H1 (cell line): Measurements from ENCODE around the gene MICOS13. TPM values are rescaled to one million over a fixed set of nuclear protein-coding genes. Genes with fewer than 3 reads are reported as not detected.

ENCODE experiments used
- GABPA ChIP-seq: IDR thresholded peaks from 2 replicates; pipeline ENCODE4 v1.6.1; 2011; ENCODE audit warnings: mild to moderate bottlenecking, low read length, moderate library complexity, borderline replicate concordance; ENCODE audit not compliant: insufficient read depth
- KDM5A ChIP-seq: fragments of 200-600 bp; IDR thresholded peaks from 2 replicates; pipeline ENCODE4 v1.7.1; 2012; ENCODE audit warnings: mild to moderate bottlenecking, low read length, inconsistent platforms, mixed read lengths
- NANOG ChIP-seq: IDR thresholded peaks from 2 replicates; pipeline ENCODE4 v1.6.1; 2011; ENCODE audit warnings: low read length, low read depth, mild to moderate bottlenecking, inconsistent platforms; ENCODE audit not compliant: insufficient read depth, poor library complexity, severe bottlenecking
- NRF1 ChIP-seq: IDR thresholded peaks from 2 replicates; pipeline ENCODE4 v1.6.1; 2011; ENCODE audit warnings: mild to moderate bottlenecking, low read depth, low read length, improper control_type of control experiment
- SP1 ChIP-seq: IDR thresholded peaks from 2 replicates; pipeline ENCODE4 v1.6.1; 2011; ENCODE audit warnings: low read depth, low read length
- polyA plus RNA-seq, 7 experiments: library from polyadenylated mRNA; depleted of rRNA in 3 of 7; stranded (reverse) in 5 of 7; unstranded in 2 of 7; fragments of >200 nt in 5 of 7; fragments of 200-250 nt in 2 of 7; gene quantifications; 1 replicate in 5 of 7; 2 replicates in 1 of 7; 4 replicates in 1 of 7; pipeline versions ENCODE4 v1.2.1 to v1.2.3, GENCODE V29; 2011 to 2013; ENCODE audit warnings: missing spikeins in 2 of 7, mixed read lengths in 2 of 7
- total RNA-seq: library from RNA; stranded (reverse); fragmentation: NEBNext Ultra II Directional; extraction: Animal tissue kit (Norgen Biotek cat#: 25700); gene quantifications from 2 replicates; pipeline ENCODE4 v1.2.1, GENCODE V29; 2021
- TF ChIP-seq, protein P1 (sequence below), 3 experiments: IDR thresholded peaks; 1 replicate in 2 of 3; 2 replicates in 1 of 3; pipeline versions ENCODE4 v1.5.1 to v1.6.1; 2011; ENCODE audit warnings: low read length in 3 of 3, mild to moderate bottlenecking in 3 of 3, inconsistent platforms in 2 of 3, low read depth in 1 of 3, moderate library complexity in 1 of 3; ENCODE audit not compliant: insufficient read depth in 1 of 3; ENCODE audit errors: control extremely low read depth in 1 of 3

Gene MICOS13
- total and polyA plus RNA-seq, 2 of the 8 experiments (the other 6 are each of a cell fraction or from before 2014, with no cell fraction given): 17.3 to 36.1 TPM

DNA sequence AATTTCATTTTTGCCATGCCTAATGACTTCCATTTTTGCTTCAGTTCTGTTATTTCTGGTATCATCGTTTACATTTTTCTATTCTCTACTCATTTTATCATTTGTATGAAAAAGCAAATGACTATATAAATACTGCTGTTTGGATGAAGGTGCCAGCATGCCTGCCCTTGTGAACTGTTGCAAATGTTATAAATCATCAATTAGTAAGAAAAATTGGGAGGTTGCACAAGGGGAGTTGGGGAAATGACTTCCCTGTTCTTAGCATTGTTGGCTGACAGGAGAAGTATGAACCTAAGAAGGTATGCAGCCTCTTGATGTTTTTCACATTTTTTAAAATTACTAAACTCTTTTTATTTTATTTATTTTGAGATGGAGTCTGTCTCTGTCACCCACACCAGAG, 42.3 kb downstream of the MICOS13 start (continued):
- TF ChIP-seq, protein P1, sequence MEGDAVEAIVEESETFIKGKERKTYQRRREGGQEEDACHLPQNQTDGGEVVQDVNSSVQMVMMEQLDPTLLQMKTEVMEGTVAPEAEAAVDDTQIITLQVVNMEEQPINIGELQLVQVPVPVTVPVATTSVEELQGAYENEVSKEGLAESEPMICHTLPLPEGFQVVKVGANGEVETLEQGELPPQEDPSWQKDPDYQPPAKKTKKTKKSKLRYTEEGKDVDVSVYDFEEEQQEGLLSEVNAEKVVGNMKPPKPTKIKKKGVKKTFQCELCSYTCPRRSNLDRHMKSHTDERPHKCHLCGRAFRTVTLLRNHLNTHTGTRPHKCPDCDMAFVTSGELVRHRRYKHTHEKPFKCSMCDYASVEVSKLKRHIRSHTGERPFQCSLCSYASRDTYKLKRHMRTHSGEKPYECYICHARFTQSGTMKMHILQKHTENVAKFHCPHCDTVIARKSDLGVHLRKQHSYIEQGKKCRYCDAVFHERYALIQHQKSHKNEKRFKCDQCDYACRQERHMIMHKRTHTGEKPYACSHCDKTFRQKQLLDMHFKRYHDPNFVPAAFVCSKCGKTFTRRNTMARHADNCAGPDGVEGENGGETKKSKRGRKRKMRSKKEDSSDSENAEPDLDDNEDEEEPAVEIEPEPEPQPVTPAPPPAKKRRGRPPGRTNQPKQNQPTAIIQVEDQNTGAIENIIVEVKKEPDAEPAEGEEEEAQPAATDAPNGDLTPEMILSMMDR (IDR thresholded peaks at IDR 0.05; ENCODE audit: control extremely low read depth in 1 of 3, insufficient read depth in 1 of 3, low read depth in 1 of 3, low read length in 3 of 3): no peak
- TF ChIP-seq KDM5A: no peak
- no peak for TF ChIP-seq GABPA
- TF ChIP-seq NRF1: no peak
- TF ChIP-seq SP1: no peak
- TF ChIP-seq NANOG: no peak
